ENCODE results near the gene CBLB.

DNA sequence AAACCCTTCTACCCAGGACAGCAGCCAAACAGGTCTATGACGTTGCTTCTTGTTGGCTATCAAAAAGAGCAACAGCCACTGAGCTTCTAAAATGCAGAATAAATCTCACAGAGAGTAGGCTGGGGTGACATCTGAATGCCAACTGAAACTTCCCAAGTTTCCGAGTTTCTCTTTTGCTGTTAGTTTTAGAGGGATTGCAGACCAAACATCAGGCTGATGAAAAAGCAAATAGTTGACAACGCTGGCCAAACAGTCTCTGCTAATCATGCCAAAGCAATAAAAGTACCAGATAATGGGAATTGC, 670 bp upstream of the CBLB start:
- TF ChIP-seq, protein P1, sequence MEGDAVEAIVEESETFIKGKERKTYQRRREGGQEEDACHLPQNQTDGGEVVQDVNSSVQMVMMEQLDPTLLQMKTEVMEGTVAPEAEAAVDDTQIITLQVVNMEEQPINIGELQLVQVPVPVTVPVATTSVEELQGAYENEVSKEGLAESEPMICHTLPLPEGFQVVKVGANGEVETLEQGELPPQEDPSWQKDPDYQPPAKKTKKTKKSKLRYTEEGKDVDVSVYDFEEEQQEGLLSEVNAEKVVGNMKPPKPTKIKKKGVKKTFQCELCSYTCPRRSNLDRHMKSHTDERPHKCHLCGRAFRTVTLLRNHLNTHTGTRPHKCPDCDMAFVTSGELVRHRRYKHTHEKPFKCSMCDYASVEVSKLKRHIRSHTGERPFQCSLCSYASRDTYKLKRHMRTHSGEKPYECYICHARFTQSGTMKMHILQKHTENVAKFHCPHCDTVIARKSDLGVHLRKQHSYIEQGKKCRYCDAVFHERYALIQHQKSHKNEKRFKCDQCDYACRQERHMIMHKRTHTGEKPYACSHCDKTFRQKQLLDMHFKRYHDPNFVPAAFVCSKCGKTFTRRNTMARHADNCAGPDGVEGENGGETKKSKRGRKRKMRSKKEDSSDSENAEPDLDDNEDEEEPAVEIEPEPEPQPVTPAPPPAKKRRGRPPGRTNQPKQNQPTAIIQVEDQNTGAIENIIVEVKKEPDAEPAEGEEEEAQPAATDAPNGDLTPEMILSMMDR (conservative IDR thresholded peaks at IDR 0.05): no peak
- TF ChIP-seq ZFX (IDR thresholded peaks at IDR 0.05): no peak

Measured in C4-2B (cell line).